IPS-18a (cell line): ENCODE measurements around the gene CSNK2B.

Source experiments
- H3K27ac ChIP-seq: one replicate; pipeline ENCODE4 v1.5.1; 2013; ENCODE audit warnings: low read length
- H3K27me3 ChIP-seq: one replicate; pipeline ENCODE4 v1.6.1; 2013; ENCODE audit warnings: mild to moderate bottlenecking, low read length; ENCODE audit not compliant: control insufficient read depth, insufficient read depth
- H3K36me3 ChIP-seq: one replicate; pipeline ENCODE4 v1.6.1; 2013; ENCODE audit warnings: low read depth, low read length; ENCODE audit not compliant: control insufficient read depth
- H3K4me1 ChIP-seq: one replicate; pipeline ENCODE4 v1.6.1; 2013; ENCODE audit warnings: low read depth, low read length; ENCODE audit not compliant: control insufficient read depth
- H3K4me3 ChIP-seq: one replicate; pipeline ENCODE4 v1.5.1; 2013; ENCODE audit warnings: low read length
- H3K9ac ChIP-seq: one replicate; pipeline ENCODE4 v1.6.1; 2013; ENCODE audit warnings: mild to moderate bottlenecking, low read length, moderate library complexity
- H3K9me3 ChIP-seq: one replicate; pipeline ENCODE4 v1.6.1; 2013; ENCODE audit warnings: low read depth, low read length; ENCODE audit not compliant: control insufficient read depth

Gene CSNK2B

GRCh38 chr6:31629014-31629413, 36.9 kb upstream of the CSNK2B start:
- Histone ChIP-seq H3K9me3 (no peaks in the 10 kb centered on the region), H3K36me3 (peaks cover 98% of the 10 kb centered on the region), H3K4me1 (no peaks in the 10 kb centered on the region), H3K9ac (no peak overlapping the region), H3K27ac (no peak overlapping the region), H3K4me3 (no peak overlapping the region), H3K27me3 (no peaks in the 10 kb centered on the region)

- Histone ChIP-seq H3K27me3 (no peaks in the 10 kb centered on the region), H3K9ac (no peak overlapping the region), H3K4me3 (no peak overlapping the region), H3K4me1 (no peaks in the 10 kb centered on the region), H3K9me3 (no peaks in the 10 kb centered on the region), H3K36me3 (peaks cover 98% of the 10 kb centered on the region), H3K27ac (no peak overlapping the region)
Observed at GRCh38 chr6:31630177-31630934, 35.5 kb upstream of the CSNK2B start.

GRCh38 chr6:31631209-31631608, 34.7 kb upstream of the CSNK2B start:
- H3K4me1 ChIP-seq: no peaks in the 10 kb centered on the region
- H3K4me3 ChIP-seq: no peak overlapping the region
- H3K9me3 ChIP-seq: no peaks in the 10 kb centered on the region
- peaks cover 98% of the 10 kb centered on the region for H3K36me3 ChIP-seq
- H3K9ac ChIP-seq: no peak overlapping the region
- no peak overlapping the region for H3K27ac ChIP-seq
- H3K27me3 ChIP-seq: no peaks in the 10 kb centered on the region

- H3K36me3 ChIP-seq: peaks cover 98% of the 10 kb centered on the region
- H3K9ac ChIP-seq: no peak overlapping the region
- H3K27ac ChIP-seq: no peak overlapping the region
- no peaks in the 10 kb centered on the region for H3K4me1 ChIP-seq
- H3K4me3 ChIP-seq: no peak overlapping the region
- H3K9me3 ChIP-seq: no peaks in the 10 kb centered on the region
- H3K27me3 ChIP-seq: no peaks in the 10 kb centered on the region
Observed at GRCh38 chr6:31631681-31632278, 34.1 kb upstream of the CSNK2B start.

GRCh38 chr6:31632279-31632946, 33.5 kb upstream of the CSNK2B start:
- Histone ChIP-seq H3K9me3 (no peaks in the 10 kb centered on the region), H3K27ac (no peak overlapping the region), H3K4me3 (no peak overlapping the region), H3K4me1 (no peaks in the 10 kb centered on the region), H3K9ac (no peak overlapping the region), H3K36me3 (peaks cover 98% of the 10 kb centered on the region), H3K27me3 (no peaks in the 10 kb centered on the region)

- Histone ChIP-seq H3K9ac (no peak overlapping the region), H3K4me1 (no peaks in the 10 kb centered on the region), H3K36me3 (peaks cover 95% of the 10 kb centered on the region), H3K27me3 (no peaks in the 10 kb centered on the region), H3K4me3 (no peak overlapping the region), H3K9me3 (no peaks in the 10 kb centered on the region), H3K27ac (no peak overlapping the region)
Observed at GRCh38 chr6:31633447-31633846, 32.4 kb upstream of the CSNK2B start.

- Histone ChIP-seq H3K4me3 (no peak overlapping the region), H3K27ac (no peak overlapping the region), H3K9ac (no peak overlapping the region), H3K27me3 (no peaks in the 10 kb centered on the region), H3K4me1 (no peaks in the 10 kb centered on the region), H3K9me3 (no peaks in the 10 kb centered on the region), H3K36me3 (peaks cover 94% of the 10 kb centered on the region)
Observed at GRCh38 chr6:31634131-31634530, 31.7 kb upstream of the CSNK2B start.

GRCh38 chr6:31634969-31635575, 30.8 kb upstream of the CSNK2B start:
- Histone ChIP-seq H3K4me1 (no peaks in the 10 kb centered on the region), H3K9me3 (no peaks in the 10 kb centered on the region), H3K27ac (no peak overlapping the region), H3K9ac (no peak overlapping the region), H3K27me3 (no peaks in the 10 kb centered on the region), H3K36me3 (peaks cover 92% of the 10 kb centered on the region), H3K4me3 (no peak overlapping the region)

GRCh38 chr6:31636698-31637596, 28.9 kb upstream of the CSNK2B start:
- no peaks in the 10 kb centered on the region for H3K4me1 ChIP-seq
- no peaks in the 10 kb centered on the region for H3K9me3 ChIP-seq
- no peak overlapping the region for H3K4me3 ChIP-seq
- H3K9ac ChIP-seq: no peak overlapping the region
- no peaks in the 10 kb centered on the region for H3K27me3 ChIP-seq
- no peak overlapping the region for H3K27ac ChIP-seq
- peaks cover 92% of the 10 kb centered on the region for H3K36me3 ChIP-seq

- H3K9ac ChIP-seq: no peak overlapping the region
- H3K4me1 ChIP-seq: no peaks in the 10 kb centered on the region
- H3K27ac ChIP-seq: no peak overlapping the region
Observed at GRCh38 chr6:31639043-31639442, 26.8 kb upstream of the CSNK2B start.

GRCh38 chr6:31639449-31639861, 26.4 kb upstream of the CSNK2B start:
- Histone ChIP-seq H3K4me1 (no peaks in the 10 kb centered on the region), H3K9me3 (no peaks in the 10 kb centered on the region), H3K27ac (no peak overlapping the region), H3K27me3 (no peaks in the 10 kb centered on the region), H3K36me3 (peaks cover 90% of the 10 kb centered on the region), H3K9ac (no peak overlapping the region), H3K4me3 (no peak overlapping the region)

More at GRCh38 chr6:31639043-31639442, 26.8 kb upstream of the CSNK2B start:
- H3K9me3 ChIP-seq: no peaks in the 10 kb centered on the region
- no peak overlapping the region for H3K4me3 ChIP-seq
- H3K27me3 ChIP-seq: no peaks in the 10 kb centered on the region
- peaks cover 90% of the 10 kb centered on the region for H3K36me3 ChIP-seq
